NCI-H774 (cell line): Measurements from ENCODE around the gene RALGAPA2.
A peak's percentile ranks its signal among the peaks of the same experiment; 100 is the strongest.
"Not testable (repeated sequence)": the region's sequence is repeated elsewhere in the genome, so short reads cannot be mapped to it uniquely, and the experiment has no call there.

ENCODE experiments used
- DNase-seq: peaks from one replicate; lab custom pipeline; 2025; lab: John Stamatoyannopoulos, UW

RALGAPA2 gene

GRCh38 chr20:20367575-20368417 lies 344.6 kb downstream of the RALGAPA2 start, which contains the start of gene INSM1:
INSM1 (plus strand) TSS chr20:20368104; CDS start chr20:20368268, 164 bp downstream.
- DNase-seq = peak; percentile 91

DNA sequence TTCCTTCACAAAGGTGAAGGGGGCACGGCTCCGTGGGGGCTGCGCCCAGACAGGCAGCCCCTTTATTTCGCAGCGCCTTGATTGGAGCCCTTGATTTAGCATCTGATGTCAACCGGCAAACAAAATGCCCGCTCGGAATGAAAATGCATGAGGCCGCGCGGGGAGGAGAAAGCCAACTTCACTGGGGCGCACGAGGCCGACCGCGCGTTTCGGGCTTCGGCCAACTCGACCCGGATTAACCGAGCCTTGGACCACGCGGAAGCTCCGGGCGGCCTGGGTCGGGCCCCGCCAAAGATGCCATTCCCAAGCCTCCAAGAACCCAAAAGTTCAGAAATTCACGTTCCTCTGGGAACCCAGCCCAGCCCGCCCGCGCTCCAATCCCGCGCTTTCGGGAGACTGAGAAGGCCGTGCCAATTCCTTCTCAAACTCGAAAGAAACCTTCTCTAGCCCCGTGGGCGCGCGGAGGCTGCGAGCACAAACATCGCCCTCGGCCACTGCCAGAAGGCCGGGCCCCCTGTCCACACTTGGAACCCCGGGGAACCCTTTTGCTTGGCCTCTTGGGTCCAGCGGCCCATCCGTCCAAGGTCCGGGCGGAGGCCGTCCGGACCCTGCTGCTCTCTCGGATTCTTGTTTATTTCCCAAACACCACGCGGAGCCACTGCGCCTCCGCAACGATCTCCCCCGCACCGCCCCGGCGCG lies 345.4 kb downstream of the RALGAPA2 start:
- DNase-seq = peak; percentile 76

DNA sequence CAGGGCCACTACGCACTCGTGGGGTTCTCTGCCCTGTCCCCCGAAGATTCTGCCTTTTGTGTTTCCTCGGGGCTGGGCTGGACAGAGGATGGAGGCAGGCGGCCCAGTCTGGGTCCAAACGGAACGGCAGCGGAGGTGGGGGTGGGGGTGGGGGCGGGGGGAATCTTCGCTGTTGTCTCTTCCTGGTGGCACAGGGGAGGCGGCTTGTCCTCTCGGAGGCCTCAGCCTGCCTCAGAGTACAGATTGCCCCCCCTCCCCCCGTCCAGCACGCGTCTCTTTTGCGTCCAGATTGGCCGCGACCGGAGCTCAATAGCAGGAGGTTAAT lies 345.9 kb downstream of the RALGAPA2 start:
- no peak for DNase-seq

DNA sequence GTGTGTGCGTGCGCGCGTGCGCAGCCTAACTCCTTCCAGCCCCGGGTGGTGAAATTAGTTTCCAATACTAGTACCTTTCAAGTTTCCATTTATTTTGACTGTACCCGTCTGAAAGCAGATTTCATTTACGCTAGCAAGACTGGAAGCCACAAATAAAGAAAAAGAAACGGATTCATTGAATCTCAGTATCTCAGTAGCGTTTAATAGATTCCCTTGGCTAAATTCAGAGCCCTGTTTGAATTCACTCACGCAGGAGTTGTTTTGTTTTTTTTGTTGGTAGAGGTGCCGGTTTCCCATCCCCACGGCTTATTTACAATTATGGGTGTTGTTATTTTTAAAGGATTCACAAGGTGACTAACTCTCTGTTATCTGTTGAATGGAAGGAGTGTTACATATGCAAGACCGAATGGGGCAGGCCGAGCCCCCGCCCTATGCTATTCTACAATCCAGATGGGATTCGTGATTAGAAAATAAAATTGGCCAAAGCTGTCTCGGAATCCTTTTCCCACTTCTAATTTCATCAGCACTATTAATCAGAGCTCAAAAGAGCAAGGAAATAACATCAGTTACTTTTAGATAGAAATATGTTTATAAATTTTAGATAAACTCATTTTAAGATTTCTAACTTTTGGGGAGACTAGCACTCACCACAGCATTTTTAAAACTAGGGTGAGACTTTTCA lies 346.8 kb downstream of the RALGAPA2 start:
- peak; percentile 28 for DNase-seq

DNA sequence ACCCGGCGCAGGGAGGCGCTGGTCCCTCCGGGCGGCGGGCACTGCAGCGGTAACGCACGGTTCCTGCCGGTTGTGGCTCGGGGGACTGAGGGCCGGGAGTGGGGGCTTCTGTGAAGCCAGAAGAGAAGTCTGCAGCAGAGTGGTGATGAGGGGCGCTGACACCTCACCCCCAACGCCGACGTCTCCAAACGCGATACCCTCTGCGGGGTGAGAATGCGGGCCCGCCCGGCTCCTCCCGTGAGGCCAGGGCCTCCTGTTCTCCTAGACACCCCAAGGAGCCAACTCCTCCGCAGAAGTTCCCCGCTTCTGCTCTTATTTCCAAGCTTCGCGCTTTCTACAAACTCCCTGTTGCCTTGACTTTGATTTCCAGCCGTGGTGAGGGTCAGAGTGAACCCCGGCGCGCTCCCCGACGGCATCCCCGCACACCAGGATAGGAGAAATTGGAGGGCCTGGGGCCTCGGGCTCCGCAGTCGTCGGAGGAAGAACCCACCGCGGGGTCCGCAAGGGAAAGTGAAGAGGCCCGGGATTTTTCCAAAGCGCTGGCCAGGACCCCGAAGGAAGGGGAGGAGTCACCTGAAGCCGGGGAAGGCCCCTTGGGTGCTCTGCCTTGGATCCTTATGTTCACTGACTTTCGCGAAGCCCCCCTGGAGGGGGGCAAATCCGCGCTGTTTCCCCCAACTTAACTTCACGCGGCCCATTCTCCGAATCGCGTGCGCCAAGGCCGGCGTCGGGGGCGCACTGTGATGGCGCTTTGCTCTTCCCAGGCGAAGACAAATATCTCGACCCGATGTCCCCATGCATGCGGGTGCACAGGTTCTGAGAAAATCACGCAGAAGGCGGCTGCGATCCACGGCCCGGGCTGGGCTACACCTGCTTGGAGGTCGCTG lies 347.6 kb downstream of the RALGAPA2 start:
- DNase-seq = no peak

DNA sequence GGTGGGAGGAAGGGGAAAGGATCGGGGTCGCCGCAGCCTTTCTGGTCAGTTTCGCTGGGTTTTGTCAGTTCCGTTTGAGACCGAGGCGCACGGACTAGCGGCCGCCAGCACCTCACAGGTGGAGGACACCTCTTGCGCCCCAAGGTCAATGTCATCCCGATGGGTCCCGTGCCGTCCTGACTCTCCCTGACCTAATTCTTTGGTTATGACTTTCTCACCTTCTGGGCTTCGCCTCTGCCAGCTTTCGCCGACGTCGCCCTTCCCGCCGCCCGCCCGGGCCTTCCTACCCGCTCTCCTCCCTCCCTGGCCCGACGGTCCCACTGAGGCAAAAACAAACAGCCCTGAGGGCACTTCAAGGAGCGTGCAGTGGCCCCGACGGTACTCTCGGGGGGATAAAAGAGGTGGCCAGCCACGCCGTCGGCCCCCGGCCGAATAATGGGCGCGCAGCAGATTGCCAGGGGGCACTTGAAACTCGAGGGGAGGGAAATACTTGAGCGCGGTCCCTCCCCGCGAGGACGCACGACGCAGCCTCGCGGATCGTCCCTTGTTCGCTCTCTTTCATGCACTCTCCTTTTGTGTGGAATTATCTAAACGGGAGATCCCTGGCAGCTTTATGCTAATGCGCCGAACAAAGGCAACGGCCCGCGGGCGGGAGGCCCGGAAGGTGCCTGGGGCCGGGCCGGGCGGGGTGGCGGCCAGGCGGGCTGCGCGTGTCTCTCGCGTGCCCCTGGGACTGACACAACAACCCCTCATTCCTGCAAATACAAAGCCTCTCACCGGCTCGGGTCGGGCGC lies 348.4 kb downstream of the RALGAPA2 start:
- DNase-seq = peak; percentile 90

DNA sequence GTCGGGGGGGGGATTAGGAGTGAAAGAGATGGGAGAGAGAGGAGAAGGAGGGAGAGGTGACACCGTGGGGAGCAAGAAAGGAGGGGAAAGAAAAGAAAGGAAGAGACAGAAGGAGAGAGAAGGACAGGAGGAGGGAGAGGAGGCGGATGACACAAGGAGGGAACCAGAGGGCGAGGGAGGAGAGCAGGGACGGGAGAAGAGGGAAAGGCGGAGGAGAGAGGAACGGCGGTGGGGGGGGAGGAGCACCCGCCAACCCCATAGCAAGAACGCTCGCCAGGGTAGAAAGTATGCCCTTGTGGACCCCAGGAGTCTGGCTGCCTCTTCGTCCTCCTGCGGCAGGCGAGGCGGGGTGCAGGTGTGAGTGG lies 349.0 kb downstream of the RALGAPA2 start:
- DNase-seq = peak; percentile 49

GRCh38 chr20:20362774-20363433 lies 349.5 kb downstream of the RALGAPA2 start:
- peak; percentile 90 for DNase-seq

DNA sequence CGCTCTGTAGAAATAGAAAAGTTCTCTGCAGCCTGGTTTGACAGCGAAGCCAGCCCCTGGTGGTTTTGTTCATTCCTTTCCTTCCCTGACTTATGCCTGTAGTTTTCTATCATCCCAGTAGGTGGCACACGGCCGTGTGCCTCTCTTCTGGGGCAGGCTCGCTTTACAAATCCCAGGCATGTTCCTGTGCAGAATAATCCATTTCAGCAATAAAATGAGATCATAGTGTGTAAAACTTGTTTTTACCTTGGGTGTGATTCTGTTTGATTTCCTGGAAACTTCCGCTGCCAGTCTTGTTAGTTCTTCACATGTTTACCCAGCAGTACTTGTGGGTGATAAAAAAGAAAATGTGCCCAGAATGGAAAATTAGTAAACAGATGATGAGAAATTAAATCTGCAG lies 352.0 kb downstream of the RALGAPA2 start:
- DNase-seq = peak; percentile 60

DNA sequence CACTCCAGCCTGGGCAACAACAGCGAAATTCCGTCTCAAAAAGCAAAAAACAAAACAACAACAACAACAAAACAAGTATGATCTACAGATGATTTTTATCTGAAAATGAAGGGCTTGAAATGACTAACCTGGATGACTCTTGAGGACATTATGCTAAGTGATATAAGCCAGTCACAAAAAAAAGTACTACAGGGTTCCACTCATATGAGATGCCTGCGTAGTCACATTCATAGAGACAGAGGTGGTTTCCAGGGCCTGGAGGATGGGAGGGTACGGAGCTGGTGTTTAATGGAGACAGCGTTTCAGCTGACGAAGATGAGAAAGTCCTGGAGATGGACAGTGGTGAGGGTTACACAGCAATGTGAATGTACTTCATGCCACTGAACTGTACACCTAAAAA lies 352.8 kb downstream of the RALGAPA2 start:
- DNase-seq = no peak

DNA sequence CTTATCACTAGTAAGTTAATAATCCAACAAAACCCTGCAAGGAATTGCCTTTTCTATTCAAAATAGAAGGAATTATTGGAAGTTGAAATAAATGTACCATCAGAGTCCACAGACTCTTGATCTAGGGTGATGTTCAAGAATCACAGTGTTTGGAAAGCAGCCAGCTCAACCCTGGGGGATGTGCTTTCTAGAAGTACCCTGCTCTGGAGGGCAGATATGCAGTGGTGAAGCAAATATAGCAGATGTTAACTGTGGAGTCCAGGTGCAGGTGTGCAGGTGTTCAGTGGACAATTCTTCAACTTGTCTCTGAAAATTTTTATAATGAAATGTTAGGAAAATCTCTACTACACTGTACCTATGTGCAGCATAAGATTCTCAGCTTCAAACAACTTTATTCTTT lies 353.6 kb downstream of the RALGAPA2 start:
- DNase-seq = no peak

- not testable (repeated sequence) for DNase-seq
These were observed 356.9 kb downstream of the RALGAPA2 start for GRCh38 chr20:20355503-20355902.

DNA sequence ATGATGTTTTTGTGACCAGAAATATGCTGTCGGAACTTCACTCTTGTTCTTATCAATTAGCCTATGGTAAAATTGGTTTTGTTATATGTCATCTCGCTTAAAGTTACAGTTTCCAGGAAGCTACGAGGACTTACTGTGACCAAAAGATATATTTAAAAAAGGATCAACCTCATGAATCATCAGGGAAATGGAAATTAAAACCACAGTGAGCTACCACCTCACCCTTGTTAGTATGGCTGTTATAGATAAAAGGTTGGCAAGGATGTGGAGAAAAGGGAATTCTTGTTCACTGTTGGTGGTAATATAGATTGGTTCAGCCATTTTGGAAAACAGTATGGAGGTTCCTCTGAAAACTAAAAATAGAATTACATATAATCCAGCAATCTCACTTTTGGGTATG lies 358.9 kb downstream of the RALGAPA2 start:
- no peak for DNase-seq

DNA sequence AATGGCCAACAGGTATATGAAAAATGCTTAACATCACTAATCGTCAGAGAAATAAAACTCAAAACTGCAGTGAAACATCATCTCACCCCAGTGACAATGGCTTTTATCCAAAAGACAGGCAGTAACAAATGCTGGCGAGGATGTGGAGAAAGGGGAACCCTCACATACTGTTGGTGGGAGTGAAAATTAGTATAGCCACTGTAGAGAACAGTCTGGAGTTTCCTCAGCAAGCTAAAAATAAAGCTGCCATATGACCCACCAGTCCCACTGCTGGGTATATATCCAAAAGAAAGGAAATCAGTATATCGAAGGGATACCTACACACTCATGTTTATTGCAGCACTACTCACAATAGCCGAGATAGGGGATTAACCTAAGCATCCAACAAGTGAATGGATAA lies 368.0 kb downstream of the RALGAPA2 start:
- no peak for DNase-seq

DNA sequence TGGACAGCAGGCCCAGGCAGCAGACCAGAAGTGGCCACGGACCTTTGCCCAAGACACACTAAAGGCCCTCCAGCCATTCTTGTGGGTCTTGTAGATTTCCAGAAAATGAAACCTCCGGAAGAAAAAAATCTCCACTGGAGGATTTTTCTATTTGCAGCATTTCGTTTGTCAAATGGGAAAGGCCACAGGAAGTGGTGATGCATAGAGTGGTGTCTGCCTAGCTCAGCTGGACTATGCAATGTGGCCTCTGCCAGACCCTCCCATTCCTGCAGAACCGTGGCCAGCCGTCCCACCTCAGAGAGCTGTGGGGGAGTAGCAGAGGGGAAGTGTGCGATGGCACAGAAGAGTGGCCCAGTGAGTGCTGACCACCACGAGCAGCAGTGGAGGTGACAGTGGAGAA lies 368.5 kb downstream of the RALGAPA2 start:
- no peak for DNase-seq
